ENCODE results near the gene GPC5.

DNA sequence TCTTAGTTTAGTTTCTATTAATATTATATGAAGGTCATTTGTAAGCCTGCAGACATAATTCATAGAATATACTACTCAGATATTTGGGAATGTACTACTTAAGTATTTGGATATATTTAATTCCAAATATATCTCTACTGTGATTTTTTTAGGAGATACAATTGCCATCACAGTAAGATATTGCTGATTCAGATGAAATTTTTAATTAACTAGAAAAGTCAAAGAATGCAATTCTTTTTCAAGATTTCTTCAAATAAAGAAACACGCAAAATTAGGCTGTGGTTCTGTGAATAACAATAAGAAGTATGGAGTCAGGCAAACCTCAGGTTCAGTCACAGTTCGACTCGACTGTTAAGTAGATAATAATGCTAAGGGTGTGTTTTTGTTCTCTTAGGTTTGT, 1277.8 kb downstream of the GPC5 start:
- no peak for TF ChIP-seq POLR2A (IDR thresholded peaks at IDR 0.05; ENCODE audit: low read depth, low read length)
- no peak for TF ChIP-seq POLR2AphosphoS5 (IDR thresholded peaks at IDR 0.05; ENCODE audit: insufficient read depth, low read depth, low read length)
- TF ChIP-seq JUN (IDR thresholded peaks at IDR 0.05; ENCODE audit: borderline replicate concordance, insufficient read depth, insufficient read length, low read depth) = no peak
- TF ChIP-seq CTCF (IDR thresholded peaks at IDR 0.05; ENCODE audit: extremely low read depth in 1 of 2, insufficient read depth in 1 of 2, low read depth in 1 of 2, low read length in 2 of 2) = no peak
- no peak for TF ChIP-seq EZH2 (IDR thresholded peaks at IDR 0.05; ENCODE audit: borderline replicate concordance, low read depth, low read length, severe bottlenecking)
- no peak for TF ChIP-seq MYC (IDR thresholded peaks at IDR 0.05; ENCODE audit: low read depth, low read length)

All from endothelial cell of umbilical vein (primary cell).